Subcutaneous adipose tissue (tissue), 4 donors: ENCODE results near the gene CD96. TPM values are rescaled to one million over a fixed set of nuclear protein-coding genes. Genes with fewer than 3 reads are reported as not detected.

Experiments
- total RNA-seq, 4 donors: library from RNA; depleted of rRNA; stranded (reverse); fragments of >200 nt; gene quantifications; one replicate each; pipeline ENCODE4 v1.1.0, GENCODE V29; 2016
- TF ChIP-seq, protein P1 (sequence below): fragments of 450-650 bp; IDR thresholded peaks from one replicate; pipeline ENCODE4 v1.5.1; 2016; ENCODE audit warnings: low read depth, mild to moderate bottlenecking, control low read depth, antibody characterized with exemption, moderate library complexity

Gene CD96, protein sequence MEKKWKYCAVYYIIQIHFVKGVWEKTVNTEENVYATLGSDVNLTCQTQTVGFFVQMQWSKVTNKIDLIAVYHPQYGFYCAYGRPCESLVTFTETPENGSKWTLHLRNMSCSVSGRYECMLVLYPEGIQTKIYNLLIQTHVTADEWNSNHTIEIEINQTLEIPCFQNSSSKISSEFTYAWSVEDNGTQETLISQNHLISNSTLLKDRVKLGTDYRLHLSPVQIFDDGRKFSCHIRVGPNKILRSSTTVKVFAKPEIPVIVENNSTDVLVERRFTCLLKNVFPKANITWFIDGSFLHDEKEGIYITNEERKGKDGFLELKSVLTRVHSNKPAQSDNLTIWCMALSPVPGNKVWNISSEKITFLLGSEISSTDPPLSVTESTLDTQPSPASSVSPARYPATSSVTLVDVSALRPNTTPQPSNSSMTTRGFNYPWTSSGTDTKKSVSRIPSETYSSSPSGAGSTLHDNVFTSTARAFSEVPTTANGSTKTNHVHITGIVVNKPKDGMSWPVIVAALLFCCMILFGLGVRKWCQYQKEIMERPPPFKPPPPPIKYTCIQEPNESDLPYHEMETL
- 1 to 10 TPM in 3 of 4 donors, under 1 TPM in 1; 0.88 to 3.7 (median 2.1) TPM for total RNA-seq

DNA sequence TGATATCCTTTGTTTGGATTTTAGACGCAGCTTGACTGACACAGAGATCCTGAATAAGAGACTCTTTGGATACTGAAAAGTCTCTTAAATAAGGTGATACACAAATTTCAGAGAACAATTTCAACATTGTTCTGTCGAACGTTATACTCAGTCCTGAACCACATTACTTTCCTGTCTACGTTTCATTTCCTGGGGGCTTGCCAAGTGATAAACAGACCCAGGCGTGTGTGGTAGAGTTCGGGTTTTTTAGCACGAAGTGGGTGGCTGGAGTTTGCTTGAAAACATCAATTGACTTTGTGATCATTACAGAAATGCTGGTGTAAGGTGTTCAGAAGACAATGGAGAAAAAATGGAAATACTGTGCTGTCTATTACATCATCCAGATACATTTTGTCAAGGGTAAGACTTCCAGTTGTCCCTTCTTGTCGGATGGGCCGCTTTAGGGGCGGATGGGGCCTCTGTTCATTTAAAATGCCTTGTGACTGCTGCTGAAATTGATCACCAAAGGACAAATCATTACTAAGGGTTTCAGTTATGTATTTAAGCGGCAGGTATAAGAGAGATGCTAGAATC, at the start of gene CD96:
TSS of gene CD96 (plus strand) at position 287 of the 573 bp plus-strand sequence. CDS start at position 339, 52 bp downstream.
- TF ChIP-seq, protein P1, sequence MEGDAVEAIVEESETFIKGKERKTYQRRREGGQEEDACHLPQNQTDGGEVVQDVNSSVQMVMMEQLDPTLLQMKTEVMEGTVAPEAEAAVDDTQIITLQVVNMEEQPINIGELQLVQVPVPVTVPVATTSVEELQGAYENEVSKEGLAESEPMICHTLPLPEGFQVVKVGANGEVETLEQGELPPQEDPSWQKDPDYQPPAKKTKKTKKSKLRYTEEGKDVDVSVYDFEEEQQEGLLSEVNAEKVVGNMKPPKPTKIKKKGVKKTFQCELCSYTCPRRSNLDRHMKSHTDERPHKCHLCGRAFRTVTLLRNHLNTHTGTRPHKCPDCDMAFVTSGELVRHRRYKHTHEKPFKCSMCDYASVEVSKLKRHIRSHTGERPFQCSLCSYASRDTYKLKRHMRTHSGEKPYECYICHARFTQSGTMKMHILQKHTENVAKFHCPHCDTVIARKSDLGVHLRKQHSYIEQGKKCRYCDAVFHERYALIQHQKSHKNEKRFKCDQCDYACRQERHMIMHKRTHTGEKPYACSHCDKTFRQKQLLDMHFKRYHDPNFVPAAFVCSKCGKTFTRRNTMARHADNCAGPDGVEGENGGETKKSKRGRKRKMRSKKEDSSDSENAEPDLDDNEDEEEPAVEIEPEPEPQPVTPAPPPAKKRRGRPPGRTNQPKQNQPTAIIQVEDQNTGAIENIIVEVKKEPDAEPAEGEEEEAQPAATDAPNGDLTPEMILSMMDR, result no peak

DNA sequence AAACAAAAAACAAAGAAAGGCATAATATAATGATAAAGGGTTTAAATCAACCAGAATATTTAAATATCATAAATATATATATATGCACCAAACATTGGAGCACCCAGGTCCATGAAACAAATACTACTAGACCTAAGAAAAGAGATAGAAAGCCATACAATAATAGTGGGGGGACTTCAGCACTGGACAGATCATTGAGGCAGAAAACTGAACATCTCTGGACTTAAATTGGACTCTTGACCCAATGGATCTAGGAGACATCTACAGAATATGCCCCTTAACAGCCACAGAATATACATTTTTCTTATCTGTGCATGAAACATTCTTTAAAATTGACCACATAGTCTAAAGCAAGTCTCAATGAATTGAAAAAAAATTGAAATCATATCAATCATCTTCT, 48.7 kb upstream of the CD96 start:
- TF ChIP-seq, protein P1, result no peak

DNA sequence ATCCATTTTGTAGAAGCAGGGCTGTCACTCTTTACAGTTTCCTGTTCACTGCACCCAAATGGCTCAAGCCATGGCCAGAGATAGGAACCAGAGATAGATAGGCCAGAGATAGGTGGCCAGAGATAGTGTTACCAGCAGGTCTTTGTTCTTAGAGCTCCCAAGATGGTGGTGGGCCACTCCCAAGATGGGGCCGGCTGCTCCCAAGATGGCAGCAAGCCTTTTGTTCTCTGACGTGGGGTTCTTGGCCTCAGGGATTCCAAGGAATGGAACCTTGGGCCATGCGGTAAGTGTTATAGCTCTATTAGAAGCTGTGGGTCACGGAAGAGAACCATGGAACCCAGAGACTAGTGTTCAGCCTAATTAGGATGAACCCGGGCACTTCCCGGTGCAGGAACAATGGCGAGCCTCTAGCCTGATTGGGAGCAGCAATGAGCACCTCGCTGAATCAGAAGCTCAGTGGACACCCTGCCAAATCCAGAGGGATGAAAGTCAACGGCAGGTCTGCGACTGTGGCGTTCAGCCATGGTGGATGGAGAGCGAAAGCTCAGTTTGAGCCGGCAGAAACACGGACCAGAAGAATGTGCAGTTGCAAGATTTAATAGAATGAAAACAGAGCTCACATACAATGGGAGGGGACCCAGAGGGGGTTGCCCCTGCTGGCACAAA, 45.0 kb upstream of the CD96 start:
- TF ChIP-seq, protein P1, result no peak

DNA sequence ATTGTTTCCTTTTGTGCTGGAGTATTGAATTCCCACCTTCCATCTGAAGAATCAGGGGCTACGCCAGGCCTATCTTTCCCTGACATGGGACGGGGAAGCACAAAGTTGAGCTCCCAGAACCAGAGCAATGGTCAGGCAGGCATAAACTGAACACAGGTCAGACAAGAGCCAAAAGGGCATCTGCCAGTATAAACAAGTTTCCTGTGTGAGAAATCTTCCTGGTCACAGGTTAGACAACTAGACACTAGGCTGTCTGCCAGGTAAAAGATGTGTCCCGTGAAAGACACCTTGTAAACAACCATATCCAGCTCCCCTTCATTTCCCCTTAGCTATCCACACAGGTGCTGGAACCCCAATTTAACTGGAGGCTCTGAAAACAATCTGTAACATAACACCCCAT, 44.0 kb upstream of the CD96 start:
- TF ChIP-seq, protein P1, result no peak

DNA sequence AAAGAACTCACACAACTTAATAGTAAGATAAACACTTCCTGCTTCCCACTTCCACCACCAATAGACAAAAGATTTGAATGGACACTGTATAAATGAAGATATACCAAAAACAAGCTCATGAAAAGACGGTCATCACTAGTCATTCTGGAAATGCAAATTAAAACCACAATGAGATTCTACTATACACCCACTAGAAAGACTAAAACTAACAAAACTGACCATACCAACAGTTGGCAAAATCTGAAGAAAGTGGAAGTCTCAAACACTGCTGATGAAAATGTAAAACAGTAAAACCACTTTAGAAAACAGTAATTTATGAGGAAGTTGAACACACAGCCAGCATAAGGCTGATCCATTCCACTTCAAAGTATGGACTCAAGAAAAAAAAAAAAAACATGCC, 35.6 kb upstream of the CD96 start:
- TF ChIP-seq, protein P1, result no peak

DNA sequence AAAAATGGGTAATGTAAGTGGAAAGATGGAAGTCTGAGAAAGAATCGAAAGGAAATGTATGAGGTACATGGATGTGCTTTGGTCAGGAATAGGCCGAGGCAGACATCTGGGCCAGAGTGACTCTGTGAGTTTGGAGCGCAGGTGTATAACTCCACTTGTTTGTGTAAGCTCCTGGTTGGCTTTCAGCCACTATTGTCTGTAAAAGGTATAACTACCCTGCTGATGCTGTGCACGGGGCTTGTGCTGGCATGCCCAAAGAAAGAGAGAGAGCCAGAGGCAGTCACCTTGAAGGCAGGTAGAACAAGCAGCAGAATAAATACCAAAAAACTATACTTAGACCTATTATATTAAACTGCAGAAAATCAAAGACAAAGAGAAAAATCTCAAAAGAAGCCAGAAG, 32.7 kb upstream of the CD96 start:
- TF ChIP-seq, protein P1, result no peak

DNA sequence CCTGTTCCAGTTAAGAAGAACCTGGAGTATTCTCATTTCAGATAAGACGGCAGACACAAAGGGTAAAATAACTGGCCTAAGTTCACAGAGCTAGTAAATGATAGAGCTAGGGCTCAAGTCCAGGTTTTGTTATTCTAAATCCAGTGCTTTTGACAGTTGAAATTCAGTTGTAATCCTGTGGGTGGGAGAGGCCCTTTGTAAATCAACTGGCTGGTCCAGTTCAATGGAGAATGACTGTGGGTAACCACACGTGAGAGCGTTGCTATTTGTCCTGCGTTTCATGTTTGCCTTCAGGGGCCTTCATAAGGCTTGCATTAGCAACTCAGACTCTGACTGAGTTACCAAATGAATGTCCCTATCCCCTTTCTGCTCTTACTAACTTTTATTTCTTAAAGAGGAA, 24.2 kb upstream of the CD96 start:
- TF ChIP-seq, protein P1, result no peak
